Gastroesophageal sphincter (tissue), 4 donors: Measurements from ENCODE around the gene STH. TPM values are rescaled to one million over a fixed set of nuclear protein-coding genes. Genes with fewer than 3 reads are reported as not detected.

Experiments
- ATAC-seq: fragments of 150-250 bp; one replicate; pipeline ENCODE4 v1.9.1; 2016; ENCODE audit warnings: mild to moderate bottlenecking, moderate library complexity
- H3K27ac ChIP-seq, 4 donors: fragments of 200-600 bp; sonication (generic) in 3 of 4; 1 replicate in 3 of 4; 2 replicates in 1 of 4; pipeline ENCODE4 v1.5.1; 2016 to 2019
- H3K27me3 ChIP-seq: fragments of 200-600 bp; sonication (generic); one replicate; pipeline ENCODE4 v1.5.1; 2019
- H3K36me3 ChIP-seq, 2 donors: fragments of 200-600 bp; sonication (generic); one replicate each; pipeline ENCODE4 v1.5.1; 2019; ENCODE audit warnings: control low read depth in 1 of 2
- H3K4me1 ChIP-seq, 3 donors: fragments of 200-600 bp; sonication (generic); 1 replicate in 2 of 3; 2 replicates in 1 of 3; pipeline ENCODE4 v1.5.1; 2016 to 2019; ENCODE audit warnings: control low read depth in 2 of 3
- H3K4me3 ChIP-seq, 2 donors: fragments of 200-600 bp; sonication (generic); one replicate each; pipeline ENCODE4 v1.5.1; 2019; ENCODE audit warnings: mild to moderate bottlenecking in 1 of 2, moderate library complexity in 1 of 2
- H3K9me3 ChIP-seq, 3 donors: fragments of 200-600 bp; sonication (generic); one replicate each; pipeline ENCODE4 v1.5.1; 2017 to 2019; ENCODE audit warnings: control low read depth in 2 of 3
- CTCF ChIP-seq, 4 experiments: fragments of 200-600 bp in 2 of 4; fragments of 450-650 bp in 2 of 4; sonication (generic) in 1 of 4; IDR thresholded peaks; one replicate each; pipeline ENCODE4 v1.5.1; 2017 to 2019; ENCODE audit warnings: antibody characterized with exemption in 4 of 4, mild to moderate bottlenecking in 2 of 4, moderate library complexity in 2 of 4
- EP300 ChIP-seq: sonication (generic); formaldehyde crosslinking; IDR thresholded peaks from one replicate; pipeline ENCODE4 v1.6.1; 2017; ENCODE audit warnings: antibody characterized with exemption, mild to moderate bottlenecking
- POLR2A ChIP-seq, 2 donors: fragments of 450-650 bp; IDR thresholded peaks; one replicate each; pipeline ENCODE4 v1.6.1; 2017; ENCODE audit warnings: antibody characterized with exemption in 2 of 2, mild to moderate bottlenecking in 2 of 2, moderate library complexity in 1 of 2
- POLR2AphosphoS5 ChIP-seq: sonication (generic); formaldehyde crosslinking; IDR thresholded peaks from one replicate; pipeline ENCODE4 v1.6.1; 2017; ENCODE audit warnings: antibody characterized with exemption
- WGBS, 2 donors: methylation state at CpG; one replicate each; pipeline ENCODE4 v1.1.5; 2018; ENCODE audit warnings: low coverage in 1 of 2; 5-methylcytosine and 5-hydroxymethylcytosine counted together
- total RNA-seq, 4 donors: library from RNA; depleted of rRNA; stranded (reverse); fragments of >200 nt; gene quantifications; one replicate each; pipeline ENCODE4 v1.1.0, GENCODE V29; 2016

STH gene
- total RNA-seq, 4 donors from 2014 or later = not detected

- Histone ChIP-seq H3K36me3 (no peaks in the 10 kb centered on the region), H3K27ac (no peak overlapping the region), H3K4me1 (peaks cover 0 to 8% (median 0%) of the 10 kb centered on the region in 3 donors), H3K27me3 (no peaks in the 10 kb centered on the region), H3K4me3 (no peak overlapping the region), H3K9me3 (no peaks in the 10 kb centered on the region)
- 83 to 96% methylated on average over 2 of the region's 2 CpGs for WGBS, 2 donors
- TF ChIP-seq CTCF (IDR thresholded peaks at IDR 0.05) (no peak), POLR2AphosphoS5 (no peak), EP300 (no peak), POLR2A (IDR thresholded peaks at IDR 0.05) (no peak)
- no peak for ATAC-seq
These were observed 29.3 kb upstream of the STH start for GRCh38 chr17:45969726-45970125.

- no peaks in the 10 kb centered on the region for H3K27me3 ChIP-seq
- H3K36me3 ChIP-seq = no peaks in the 10 kb centered on the region
- TF ChIP-seq POLR2AphosphoS5 (no peak), CTCF (IDR thresholded peaks at IDR 0.05) (no peak), EP300 (no peak), POLR2A (IDR thresholded peaks at IDR 0.05) (no peak)
- WGBS, 2 donors = 100% methylated on average over 1 to 2 of the region's 3 CpGs
- H3K27ac ChIP-seq = no peak overlapping the region
- H3K4me1 ChIP-seq = peaks cover 0 to 14% (median 0%) of the 10 kb centered on the region in 3 donors
- H3K4me3 ChIP-seq = no peak overlapping the region
- no peak for ATAC-seq
- no peaks in the 10 kb centered on the region for H3K9me3 ChIP-seq
These were observed 28.4 kb upstream of the STH start for GRCh38 chr17:45970659-45971058.

- 62% methylated on average over 3 of the region's 14 CpGs; no CpG with 5 or more reads in 1 of the 2 donors for WGBS, 2 donors
These were observed 27.3 kb upstream of the STH start for GRCh38 chr17:45971698-45972141.

GRCh38 chr17:45972531-45972930 is 26.5 kb upstream of the STH start:
- no peaks in the 10 kb centered on the region for H3K27me3 ChIP-seq
- no peak for ATAC-seq
- H3K4me1 ChIP-seq = peaks cover 0 to 14% (median 0%) of the 10 kb centered on the region in 3 donors
- TF ChIP-seq CTCF (IDR thresholded peaks at IDR 0.05) = no peak
- TF ChIP-seq EP300 = no peak
- no peak for TF ChIP-seq POLR2A (IDR thresholded peaks at IDR 0.05)
- no peak for TF ChIP-seq POLR2AphosphoS5
- 73% methylated on average over 3 of the region's 3 CpGs; no CpG with 5 or more reads in 1 of the 2 donors for WGBS, 2 donors
- H3K36me3 ChIP-seq = no peaks in the 10 kb centered on the region
- H3K9me3 ChIP-seq = no peaks in the 10 kb centered on the region
- no peak overlapping the region for H3K4me3 ChIP-seq
- H3K27ac ChIP-seq = no peak overlapping the region

More at GRCh38 chr17:45971698-45972141, 27.3 kb upstream of the STH start:
- Histone ChIP-seq H3K9me3 (no peaks in the 10 kb centered on the region), H3K4me1 (peaks cover 0 to 14% (median 0%) of the 10 kb centered on the region in 3 donors), H3K27me3 (no peaks in the 10 kb centered on the region), H3K4me3 (no peak overlapping the region), H3K27ac (no peak overlapping the region), H3K36me3 (no peaks in the 10 kb centered on the region)
- no peak for ATAC-seq
- TF ChIP-seq POLR2AphosphoS5 = no peak
- TF ChIP-seq POLR2A (IDR thresholded peaks at IDR 0.05) = no peak
- TF ChIP-seq CTCF (IDR thresholded peaks at IDR 0.05) = no peak

GRCh38 chr17:45973099-45973780 is 25.8 kb upstream of the STH start:
- Histone ChIP-seq H3K27ac (no peak overlapping the region), H3K36me3 (no peaks in the 10 kb centered on the region), H3K9me3 (no peaks in the 10 kb centered on the region), H3K4me1 (peaks cover 0 to 14% (median 0%) of the 10 kb centered on the region in 3 donors), H3K4me3 (no peak overlapping the region), H3K27me3 (no peaks in the 10 kb centered on the region)
- TF ChIP-seq CTCF (IDR thresholded peaks at IDR 0.05) (no peak), POLR2AphosphoS5 (no peak), EP300 (no peak), POLR2A (IDR thresholded peaks at IDR 0.05) (no peak)
- 74 to 75% methylated on average over 4 of the region's 12 CpGs for WGBS, 2 donors
- no peak for ATAC-seq
